HG03521 (cell line): ENCODE measurements around the gene CSN3.

ENCODE experiments used
- ATAC-seq: cut with Tn5 transposase; IDR thresholded peaks from one replicate; pipeline ENCODE4 v1.9.1; 2021; ENCODE audit warnings: mild to moderate bottlenecking, moderate library complexity; ENCODE audit not compliant: unreplicated experiment

CSN3 gene

DNA sequence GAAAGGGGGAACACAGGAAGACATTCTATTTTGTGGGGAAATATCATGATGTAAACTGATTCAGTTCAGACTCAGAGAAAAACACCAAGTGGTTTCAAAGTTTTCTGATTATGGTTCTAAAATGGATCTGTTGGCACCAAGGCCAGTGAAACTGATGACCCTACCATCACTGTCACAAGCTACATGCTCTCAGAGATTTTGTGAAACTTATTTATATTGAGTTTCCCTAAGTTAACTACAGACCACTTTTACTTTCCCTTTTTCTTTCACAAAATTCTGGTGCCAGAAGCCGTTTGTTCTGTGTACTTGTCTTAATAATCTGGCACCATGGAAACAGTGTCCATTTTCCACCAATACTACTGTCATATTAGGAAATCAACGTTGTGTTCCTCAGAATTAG is 48.9 kb downstream of the CSN3 start:
- no peak for ATAC-seq

DNA sequence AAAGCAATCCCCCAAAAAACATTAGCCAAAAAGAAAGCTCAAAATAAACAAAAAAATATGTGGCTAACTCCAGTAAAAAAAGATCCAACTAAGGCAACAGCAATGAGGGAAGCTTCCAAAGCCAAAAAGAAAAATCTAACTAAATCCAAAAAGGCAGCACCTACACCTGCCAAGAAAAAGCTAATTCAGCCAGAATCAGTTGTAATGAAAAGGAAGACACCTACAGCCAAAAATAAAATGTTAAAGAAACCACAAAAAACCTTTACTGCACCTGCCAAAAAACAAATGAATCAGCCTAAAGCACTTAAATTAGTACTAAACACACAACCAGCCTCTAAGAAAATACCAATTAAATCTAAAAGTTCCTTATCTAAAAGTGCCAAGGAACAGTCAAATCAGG is 55.2 kb downstream of the CSN3 start:
- ATAC-seq = no peak

DNA sequence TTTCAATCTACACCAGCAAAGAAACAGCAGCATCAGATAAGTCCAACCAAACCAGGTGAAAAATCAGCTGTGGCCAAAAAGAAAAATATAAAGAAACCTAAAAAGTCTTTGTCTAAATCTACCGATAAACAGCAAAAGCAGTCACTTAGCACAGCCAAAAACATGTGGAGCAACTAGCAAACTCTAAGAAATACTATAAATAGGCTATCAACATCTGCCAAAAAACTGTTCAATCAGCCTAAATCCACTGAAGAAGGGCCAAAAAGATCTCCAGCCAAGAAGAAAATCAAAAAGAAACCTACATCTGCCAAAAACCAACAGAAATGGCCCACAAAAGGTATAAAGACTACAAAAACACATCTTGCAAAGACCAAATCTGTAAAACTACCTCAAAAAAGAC is 55.7 kb downstream of the CSN3 start:
- ATAC-seq = no peak

DNA sequence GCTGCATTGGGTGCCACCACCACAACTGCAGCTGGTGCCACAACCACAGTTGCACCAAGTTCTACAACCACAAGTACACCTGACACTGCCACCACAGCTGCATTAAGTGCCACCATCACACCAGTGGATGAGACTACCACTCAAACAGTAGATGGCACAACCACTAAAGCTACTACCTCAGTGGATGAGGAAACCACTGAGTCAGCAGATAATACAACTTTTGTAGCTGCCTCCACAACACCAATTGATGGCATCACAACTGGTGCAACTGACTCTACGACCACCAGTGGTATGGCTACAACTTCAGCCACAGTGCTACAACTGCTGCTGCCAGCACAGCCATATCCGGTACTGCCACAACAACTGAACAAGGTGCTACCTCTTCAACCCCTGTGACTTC is 57.2 kb downstream of the CSN3 start:
- ATAC-seq = no peak

DNA sequence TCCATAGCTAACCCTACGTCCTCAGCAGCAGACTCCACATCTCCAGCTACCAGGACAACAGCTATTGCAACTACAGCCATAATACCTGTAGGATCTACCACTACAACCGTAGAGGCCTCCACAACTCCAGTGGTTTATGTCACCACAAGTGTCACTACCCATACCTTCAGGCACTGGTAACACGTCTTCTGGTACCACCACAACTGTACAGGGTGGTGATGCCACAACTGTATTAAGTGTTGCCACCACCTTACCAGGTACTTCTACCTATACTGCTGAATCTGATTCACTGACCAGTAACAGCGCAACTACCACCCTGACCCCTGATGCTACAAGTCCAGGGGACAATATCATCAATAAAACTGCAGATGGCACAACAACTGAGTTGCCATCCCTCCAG is 57.8 kb downstream of the CSN3 start:
- ATAC-seq = no peak
